Middle frontal gyrus (tissue), 1 donor: ENCODE measurements around the gene SOWAHA.
A peak's percentile ranks its signal among the peaks of the same experiment; 100 is the strongest.
"Not testable (repeated sequence)": the region's sequence is repeated elsewhere in the genome, so short reads cannot be mapped to it uniquely, and the experiment has no call there.

ENCODE experiments used
- DNase-seq: peaks from one replicate; pipeline ENCODE4 v3.0.0-alpha.2; 2015; ENCODE audit warnings: low spot score; ENCODE audit errors: extremely low spot score

The SOWAHA gene

GRCh38 chr5:132777209-132778069, 35.7 kb upstream of the SOWAHA start, which contains the start of gene SEPTIN8:
Gene SEPTIN8, minus strand, starts transcription at chr5:132777239. Its CDS starts 102 bp downstream, at chr5:132777137.
- DNase-seq: no peak

GRCh38 chr5:132778129-132778528, 35.0 kb upstream of the SOWAHA start:
- DNase-seq: no peak

- no peak for DNase-seq
Measured at GRCh38 chr5:132778856-132779255, 34.2 kb upstream of the SOWAHA start.

- peak; percentile 67 for DNase-seq
Measured at GRCh38 chr5:132779961-132780360, 33.1 kb upstream of the SOWAHA start.

GRCh38 chr5:132780577-132780976, 32.5 kb upstream of the SOWAHA start:
- DNase-seq: no peak

GRCh38 chr5:132781029-132781428, 32.1 kb upstream of the SOWAHA start:
- no peak for DNase-seq

- DNase-seq: no peak
Measured at GRCh38 chr5:132782101-132782500, 31.0 kb upstream of the SOWAHA start.

- no peak for DNase-seq
Measured at GRCh38 chr5:132785365-132785764, 27.7 kb upstream of the SOWAHA start.

GRCh38 chr5:132785864-132786263, 27.2 kb upstream of the SOWAHA start:
- DNase-seq: no peak

- no peak for DNase-seq
Measured at GRCh38 chr5:132787076-132787475, 26.0 kb upstream of the SOWAHA start.

- no peak for DNase-seq
Measured at GRCh38 chr5:132788508-132788907, 24.6 kb upstream of the SOWAHA start.

GRCh38 chr5:132788990-132789886, 23.9 kb upstream of the SOWAHA start:
- DNase-seq: no peak

GRCh38 chr5:132790201-132790865, 22.8 kb upstream of the SOWAHA start:
- DNase-seq: no peak

- DNase-seq: no peak
Measured at GRCh38 chr5:132791026-132791425, 22.1 kb upstream of the SOWAHA start.

GRCh38 chr5:132797651-132798050, 15.5 kb upstream of the SOWAHA start:
- DNase-seq: no peak

- DNase-seq: no peak
Measured at GRCh38 chr5:132799392-132799791, 13.7 kb upstream of the SOWAHA start.

GRCh38 chr5:132800545-132800944, 12.6 kb upstream of the SOWAHA start:
- peak; percentile 62 for DNase-seq

- DNase-seq: no peak
Measured at GRCh38 chr5:132802044-132802684, 10.9 kb upstream of the SOWAHA start.

- DNase-seq: not testable (repeated sequence)
Measured at GRCh38 chr5:132802685-132803066, 10.4 kb upstream of the SOWAHA start.

GRCh38 chr5:132804219-132804618, 8.9 kb upstream of the SOWAHA start:
- not testable (repeated sequence) for DNase-seq

GRCh38 chr5:132805872-132806271, 7.2 kb upstream of the SOWAHA start:
- not testable (repeated sequence) for DNase-seq
